PC-9 (cell line): Measurements from ENCODE around the gene SMOC2. TPM values are rescaled to one million over a fixed set of nuclear protein-coding genes. Genes with fewer than 3 reads are reported as not detected.

ENCODE experiments used
- BruUV-seq: library from RNA; stranded (reverse); fragments of 400-500 nt; replicated peaks from 2 replicates; lab custom pipeline; 2021; lab: Mats Ljungman, UMichigan
- CTCF ChIA-PET: fragments of 300-600 bp; sonication (Branson Sonifier 250); formaldehyde crosslinking; loops from one replicate; lab custom pipeline; 2022; ENCODE audit warnings: antibody characterized with exemption; lab: Charles Lee
- POLR2A ChIA-PET: fragments of 300-600 bp; sonication (Branson Sonifier 250); formaldehyde crosslinking; loops from one replicate; lab custom pipeline; 2022; ENCODE audit warnings: antibody characterized with exemption; ENCODE audit not compliant: unreplicated experiment; lab: Charles Lee
- DNase-seq, 2 experiments: peaks; one replicate each; pipeline versions ENCODE4 v3.0.0 to v3.0.0-alpha.2; 2015 to 2022; ENCODE audit warnings: mixed read lengths in 1 of 2
- H2AFZ ChIP-seq: fragments of 200-600 bp; sonication (generic); 2 replicates; pipeline ENCODE4 v1.8.1; 2017; ENCODE audit warnings: antibody characterized with exemption
- H3F3A ChIP-seq: fragments of 200-600 bp; sonication (generic); 2 replicates; pipeline ENCODE4 v1.8.1; 2017; ENCODE audit warnings: antibody characterized with exemption, mild to moderate bottlenecking, low read depth; ENCODE audit not compliant: insufficient read depth
- H3K27ac ChIP-seq: fragments of 200-600 bp; sonication (generic); 2 replicates; pipeline ENCODE4 v1.6.1; 2016; ENCODE audit warnings: mixed run types
- H3K27me3 ChIP-seq: fragments of 200-600 bp; sonication (generic); 2 replicates; pipeline ENCODE4 v1.6.1; 2016; ENCODE audit warnings: low read depth, mixed run types; ENCODE audit not compliant: insufficient read depth
- H3K36me3 ChIP-seq: fragments of 200-600 bp; sonication (generic); 2 replicates; pipeline ENCODE4 v1.6.1; 2016; ENCODE audit warnings: low read depth, mixed run types
- H3K4me1 ChIP-seq: fragments of 200-600 bp; sonication (generic); replicated peaks from 2 replicates; pipeline ENCODE4 v1.6.1; 2016; ENCODE audit warnings: mixed run types; ENCODE audit not compliant: insufficient read depth
- H3K4me2 ChIP-seq: fragments of 200-600 bp; sonication (generic); 2 replicates; pipeline ENCODE4 v1.6.1; 2017; ENCODE audit warnings: mixed run types
- H3K4me3 ChIP-seq: fragments of 200-600 bp; sonication (generic); 2 replicates; pipeline ENCODE4 v1.6.1; 2016; ENCODE audit warnings: mixed run types
- H3K79me2 ChIP-seq: fragments of 200-600 bp; sonication (generic); 2 replicates; pipeline ENCODE4 v1.6.1; 2017; ENCODE audit warnings: low read depth, mixed run types
- H3K9me2 ChIP-seq: fragments of 200-600 bp; sonication (generic); 2 replicates; pipeline ENCODE4 v1.8.1; 2017; ENCODE audit warnings: mild to moderate bottlenecking; ENCODE audit not compliant: insufficient read depth
- H3K9me3 ChIP-seq: fragments of 200-600 bp; sonication (generic); 2 replicates; pipeline ENCODE4 v1.8.1; 2016; ENCODE audit warnings: low read depth; ENCODE audit not compliant: insufficient read depth
- H4K20me1 ChIP-seq: fragments of 200-600 bp; sonication (generic); 2 replicates; pipeline ENCODE4 v1.8.1; 2017; ENCODE audit not compliant: insufficient read depth
- EZH2 ChIP-seq: fragments of 200-600 bp; sonication (generic); IDR thresholded peaks from 2 replicates; pipeline ENCODE4 v1.8.0; 2017; ENCODE audit warnings: antibody characterized with exemption, low read depth
- intact Hi-C: fragments of 100-400 bp; cut with micrococcal nuclease; formaldehyde crosslinking; loops from one replicate; pipeline ENCODE4 v1.10.0; 2022; ENCODE audit not compliant: unreplicated experiment
- total RNA-seq: library from RNA; stranded (reverse); gene quantifications from 2 replicates; pipeline ENCODE4 v1.2.3, GENCODE V29; 2021
- TF ChIP-seq, protein P1 (sequence below): fragments of 200-600 bp; sonication (generic); conservative IDR thresholded peaks from 2 replicates; pipeline ENCODE4 v1.6.1; 2017; ENCODE audit warnings: mixed run types, antibody characterized with exemption, mild to moderate bottlenecking, moderate library complexity

The SMOC2 gene
- total RNA-seq, 1 experiment from 2014 or later = not detected

DNA sequence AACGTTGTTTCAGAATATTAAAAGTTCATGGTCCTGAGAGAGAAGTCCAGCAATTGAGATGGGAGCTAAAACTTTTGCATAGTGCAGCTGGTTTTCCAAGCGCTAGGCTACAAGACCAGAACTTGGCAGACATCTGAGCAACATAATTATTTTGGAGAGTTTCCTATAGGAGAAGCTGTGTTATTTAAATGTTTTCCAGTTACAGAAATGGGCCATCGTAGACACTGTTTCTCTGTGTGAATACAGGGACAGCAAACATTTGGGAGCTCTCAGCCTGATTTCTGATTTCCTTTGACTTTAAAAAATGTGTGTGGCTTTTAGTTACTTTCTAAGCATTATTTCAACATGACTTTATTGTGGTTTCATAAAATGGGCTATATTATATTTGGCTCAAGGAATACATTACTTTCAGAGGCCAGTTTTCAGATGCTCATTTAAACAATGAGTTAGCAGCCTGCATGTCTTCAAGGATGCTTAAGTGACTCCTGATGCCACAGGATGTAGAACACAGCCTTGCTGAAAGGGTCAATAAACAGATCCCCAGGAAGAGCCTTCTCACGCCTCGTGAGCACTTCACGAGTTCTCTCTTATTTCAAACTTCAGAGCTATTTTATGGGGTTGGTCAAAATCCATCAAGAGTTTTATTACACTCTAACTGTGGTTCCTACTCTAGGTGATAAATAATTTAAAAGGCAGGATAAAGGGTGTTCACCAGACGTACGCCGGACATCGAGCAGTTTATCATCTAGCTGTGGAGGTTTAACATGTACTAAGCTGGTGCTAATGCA is 193.8 kb downstream of the SMOC2 start:
- POLR2A ChIA-PET = no interaction called here

DNA sequence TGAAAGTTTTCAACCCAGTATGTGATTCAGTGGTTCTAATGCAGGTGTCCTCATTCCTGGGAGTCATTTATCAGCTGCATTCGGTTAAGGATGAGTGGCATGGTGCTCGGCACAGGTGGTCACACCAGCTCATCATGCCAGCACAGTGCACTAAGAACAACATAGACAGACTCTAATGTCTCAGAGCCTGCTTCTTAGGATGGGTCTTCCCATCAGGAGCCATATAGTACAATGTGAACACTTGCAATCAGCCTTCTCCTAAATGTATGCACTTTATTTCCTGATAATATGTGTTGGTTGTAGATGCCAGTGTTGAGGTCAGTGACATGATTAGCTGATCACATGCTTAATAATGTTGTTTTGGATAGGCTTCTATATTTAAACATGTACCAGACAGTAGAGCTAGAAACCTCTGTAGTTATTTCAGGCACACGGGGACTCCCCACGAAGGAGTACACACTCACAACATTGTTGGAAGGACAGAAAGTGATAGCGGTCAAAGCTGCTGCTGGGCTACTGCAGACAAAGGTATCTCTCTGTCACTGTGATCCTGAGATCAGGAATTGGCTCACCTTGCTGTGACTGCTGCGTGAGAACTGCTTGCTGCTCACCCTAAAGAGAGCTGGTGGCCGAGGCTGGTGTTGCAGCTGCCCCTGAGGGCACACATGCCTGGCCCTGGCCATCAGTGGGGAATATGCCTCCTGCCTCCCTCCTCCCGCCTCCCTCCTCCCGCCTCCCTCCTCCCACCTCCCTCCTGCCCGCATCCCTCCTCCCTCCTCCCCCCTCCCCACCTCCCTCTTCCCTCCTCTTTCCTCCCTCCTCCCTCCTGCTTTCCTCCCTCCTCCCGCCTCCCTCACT is 195.4 kb downstream of the SMOC2 start:
- DNase-seq = no peak
- Histone ChIP-seq H3K4me2 (no peak overlapping the region), H3K4me1 (peaks cover 9% of the 10 kb centered on the region), H3K36me3 (no peaks in the 10 kb centered on the region), H3K9me3 (peaks cover 7% of the 10 kb centered on the region; the same call in 1 of the 2 replicates), H3K27me3 (no peaks in the 10 kb centered on the region), H3K27ac (no peak overlapping the region), H3K4me3 (no peak overlapping the region), H2AFZ (no peak overlapping the region), H3K9me2 (no peaks in the 10 kb centered on the region), H3F3A (no peaks in the 10 kb centered on the region), H3K79me2 (no peaks in the 10 kb centered on the region), H4K20me1 (no peaks in the 10 kb centered on the region)
- ChIA-PET CTCF (no interaction called here), POLR2A (no interaction called here)
- TF ChIP-seq, protein P1, sequence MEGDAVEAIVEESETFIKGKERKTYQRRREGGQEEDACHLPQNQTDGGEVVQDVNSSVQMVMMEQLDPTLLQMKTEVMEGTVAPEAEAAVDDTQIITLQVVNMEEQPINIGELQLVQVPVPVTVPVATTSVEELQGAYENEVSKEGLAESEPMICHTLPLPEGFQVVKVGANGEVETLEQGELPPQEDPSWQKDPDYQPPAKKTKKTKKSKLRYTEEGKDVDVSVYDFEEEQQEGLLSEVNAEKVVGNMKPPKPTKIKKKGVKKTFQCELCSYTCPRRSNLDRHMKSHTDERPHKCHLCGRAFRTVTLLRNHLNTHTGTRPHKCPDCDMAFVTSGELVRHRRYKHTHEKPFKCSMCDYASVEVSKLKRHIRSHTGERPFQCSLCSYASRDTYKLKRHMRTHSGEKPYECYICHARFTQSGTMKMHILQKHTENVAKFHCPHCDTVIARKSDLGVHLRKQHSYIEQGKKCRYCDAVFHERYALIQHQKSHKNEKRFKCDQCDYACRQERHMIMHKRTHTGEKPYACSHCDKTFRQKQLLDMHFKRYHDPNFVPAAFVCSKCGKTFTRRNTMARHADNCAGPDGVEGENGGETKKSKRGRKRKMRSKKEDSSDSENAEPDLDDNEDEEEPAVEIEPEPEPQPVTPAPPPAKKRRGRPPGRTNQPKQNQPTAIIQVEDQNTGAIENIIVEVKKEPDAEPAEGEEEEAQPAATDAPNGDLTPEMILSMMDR = no peak
- TF ChIP-seq EZH2 = no peak
- no TSS peak for BruUV-seq
- intact Hi-C loops = no loop called here

More for the DNA sequence above, 193.8 kb downstream of the SMOC2 start:
- TF ChIP-seq EZH2 = no peak
- TF ChIP-seq, protein P1 = no peak
- H3K27me3 ChIP-seq = no peaks in the 10 kb centered on the region
- no peaks in the 10 kb centered on the region for H3K79me2 ChIP-seq
- BruUV-seq = no TSS peak
- H3K27ac ChIP-seq = no peak overlapping the region
- H3K4me1 ChIP-seq = no peaks in the 10 kb centered on the region; the same call in 1 of the 2 replicates
- H3F3A ChIP-seq = no peaks in the 10 kb centered on the region
- no peaks in the 10 kb centered on the region for H3K9me2 ChIP-seq
- CTCF ChIA-PET = no interaction called here
- H3K9me3 ChIP-seq = peaks cover 7% of the 10 kb centered on the region; the same call in 1 of the 2 replicates
- no peak overlapping the region for H2AFZ ChIP-seq
- no peaks in the 10 kb centered on the region for H3K36me3 ChIP-seq
- no peak overlapping the region for H3K4me3 ChIP-seq
- H4K20me1 ChIP-seq = no peaks in the 10 kb centered on the region
- intact Hi-C loops = no loop called here
- no peak for DNase-seq
- no peak overlapping the region for H3K4me2 ChIP-seq

DNA sequence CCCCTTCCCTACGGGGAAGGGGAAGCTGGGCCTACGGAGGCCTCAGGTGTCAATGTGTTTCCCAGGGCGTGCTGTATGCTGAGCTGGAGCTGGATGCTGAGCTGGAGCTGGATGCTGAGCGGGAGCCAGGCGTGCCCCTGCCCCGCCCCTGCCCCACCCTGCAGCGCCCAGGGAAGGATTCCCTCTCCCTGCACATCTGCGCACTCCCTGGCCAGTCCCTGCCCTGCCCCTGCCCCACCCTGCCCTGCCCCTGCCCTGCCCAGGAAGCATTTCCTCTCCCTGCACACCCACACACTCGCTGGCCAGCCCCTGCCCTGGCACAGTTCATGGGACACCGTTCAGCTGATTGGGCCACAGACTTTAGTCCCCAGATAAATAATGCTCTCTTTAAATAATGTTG is 196.8 kb downstream of the SMOC2 start:
- no peaks in the 10 kb centered on the region for H3F3A ChIP-seq
- ChIA-PET CTCF (no interaction called here), POLR2A (no interaction called here)
- BruUV-seq = no TSS peak
- H3K4me2 ChIP-seq = no peak overlapping the region
- peaks cover 15% of the 10 kb centered on the region for H3K4me1 ChIP-seq
- no peak overlapping the region for H2AFZ ChIP-seq
- no peak overlapping the region for H3K4me3 ChIP-seq
- no peak overlapping the region for H3K27ac ChIP-seq
- no peaks in the 10 kb centered on the region for H4K20me1 ChIP-seq
- no peaks in the 10 kb centered on the region for H3K79me2 ChIP-seq
- TF ChIP-seq EZH2 = no peak
- TF ChIP-seq, protein P1 = no peak
- no peaks in the 10 kb centered on the region for H3K27me3 ChIP-seq
- intact Hi-C loops = no loop called here
- peaks cover 7% of the 10 kb centered on the region; the same call in 1 of the 2 replicates for H3K9me3 ChIP-seq
- H3K9me2 ChIP-seq = no peaks in the 10 kb centered on the region
- no peak for DNase-seq
- no peaks in the 10 kb centered on the region for H3K36me3 ChIP-seq
